NCI-H187 treated with DMSO at 0.1 percent for 48 hours (cell line): ENCODE data around the gene MOB1B.

ENCODE experiments used
- DNase-seq: peaks from one replicate; lab custom pipeline; 2025; lab: John Stamatoyannopoulos, UW

MOB1B gene

DNA sequence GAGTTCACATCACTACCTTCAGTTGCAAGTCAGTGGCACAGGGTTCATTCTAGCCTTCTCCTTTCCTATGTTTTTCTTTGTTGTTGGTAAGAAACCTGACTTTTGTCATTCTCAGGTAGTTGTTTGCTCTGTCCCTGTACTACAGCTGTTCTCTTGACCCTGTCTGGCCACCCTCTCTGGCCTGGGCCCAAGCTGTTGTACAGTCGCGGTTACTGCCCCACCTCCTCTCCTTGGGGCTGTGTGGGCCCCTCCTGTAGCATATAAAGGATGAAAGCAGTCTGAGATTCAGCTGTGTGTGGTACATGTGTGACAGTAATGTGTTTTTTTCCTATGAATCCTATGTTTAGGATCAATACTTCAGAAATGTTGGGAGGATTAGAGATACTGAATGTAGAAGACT is 12.5 kb downstream of the MOB1B start:
- DNase-seq, result no peak

DNA sequence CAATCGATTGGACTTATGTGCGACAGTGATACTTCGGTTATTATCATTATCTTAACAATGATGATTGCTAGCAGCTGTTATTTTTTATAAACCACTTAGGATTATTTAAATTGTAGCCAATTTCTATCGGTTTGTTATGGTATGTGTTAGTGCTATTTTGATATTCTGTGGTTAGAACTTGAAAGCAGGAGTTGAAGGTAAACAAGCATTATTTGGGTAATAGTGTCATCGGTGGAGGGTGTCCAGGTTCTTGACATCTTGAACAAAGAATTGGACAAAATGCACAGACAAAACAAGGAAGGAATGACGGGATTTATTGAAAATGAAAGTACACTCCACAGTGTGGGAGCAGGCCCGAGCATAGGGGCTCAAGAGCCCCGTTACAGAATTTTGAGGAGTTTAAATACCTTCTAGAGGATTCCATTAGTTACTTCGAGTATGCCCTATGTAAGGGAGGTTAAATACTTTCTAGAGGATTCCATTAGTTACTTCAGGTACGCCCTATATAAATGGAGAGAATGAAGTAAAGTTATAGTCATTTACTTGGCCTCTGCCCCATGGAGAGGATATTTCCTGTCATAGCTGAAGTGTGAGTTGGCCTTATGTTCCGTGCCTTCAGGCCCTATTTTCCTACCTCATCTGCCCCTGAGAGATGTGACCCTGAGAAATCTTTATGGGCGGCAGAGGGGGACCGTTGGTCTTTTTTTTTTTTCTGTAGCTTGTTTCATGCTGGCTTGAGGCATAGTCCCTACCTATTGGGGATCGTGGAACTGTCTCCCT is 13.1 kb downstream of the MOB1B start:
- DNase-seq, result no peak

DNA sequence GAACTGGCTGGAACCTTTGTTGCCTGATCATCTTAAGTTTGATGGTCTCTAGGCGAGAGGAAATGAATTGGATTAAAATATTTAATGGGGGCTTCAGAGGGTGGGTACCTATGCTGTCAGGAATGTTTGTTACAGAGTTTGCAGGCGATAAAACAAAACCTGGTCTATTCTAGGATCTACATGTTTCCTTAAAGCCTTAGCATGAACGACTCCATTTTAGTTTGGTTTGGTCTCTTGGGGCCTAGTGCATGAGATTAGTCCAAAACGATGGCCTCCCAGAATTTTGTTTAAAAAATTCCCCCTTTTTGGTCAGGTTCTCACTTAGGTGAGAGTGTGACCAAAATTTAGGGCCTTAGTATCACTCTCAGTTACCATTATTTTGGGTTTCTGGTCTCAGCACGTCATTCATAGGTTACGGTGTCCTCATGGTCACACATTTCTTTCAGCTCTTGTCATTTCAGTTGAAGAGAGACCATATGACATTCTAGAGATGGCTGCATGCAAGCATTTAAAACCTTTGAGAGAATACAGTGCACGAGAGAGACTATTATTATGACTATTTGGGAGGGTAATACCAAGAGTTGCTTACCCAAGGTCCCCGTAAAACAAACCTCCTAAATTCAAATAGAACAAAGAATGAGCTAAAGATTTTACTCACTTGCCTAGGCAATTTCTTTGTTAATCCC is 13.8 kb downstream of the MOB1B start:
- no peak for DNase-seq

DNA sequence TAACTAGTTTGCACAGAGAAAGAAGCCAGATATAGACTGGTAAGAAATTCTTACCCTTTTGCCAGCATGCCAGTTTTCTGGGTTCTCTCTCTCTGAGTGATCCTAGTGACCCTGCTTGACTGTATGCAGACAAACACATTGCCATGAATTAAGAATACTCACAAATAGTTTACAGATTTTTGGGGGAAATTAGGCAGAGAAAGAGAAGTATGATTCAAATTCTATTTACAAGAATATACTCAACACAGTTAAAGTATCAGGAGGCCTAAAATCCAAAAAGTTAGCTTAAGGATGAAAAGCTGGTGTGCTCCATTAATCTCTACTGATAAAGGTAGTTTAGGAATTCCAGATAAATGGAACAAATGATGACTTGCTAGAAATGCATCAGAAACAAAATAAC is 18.4 kb downstream of the MOB1B start:
- DNase-seq, result no peak

DNA sequence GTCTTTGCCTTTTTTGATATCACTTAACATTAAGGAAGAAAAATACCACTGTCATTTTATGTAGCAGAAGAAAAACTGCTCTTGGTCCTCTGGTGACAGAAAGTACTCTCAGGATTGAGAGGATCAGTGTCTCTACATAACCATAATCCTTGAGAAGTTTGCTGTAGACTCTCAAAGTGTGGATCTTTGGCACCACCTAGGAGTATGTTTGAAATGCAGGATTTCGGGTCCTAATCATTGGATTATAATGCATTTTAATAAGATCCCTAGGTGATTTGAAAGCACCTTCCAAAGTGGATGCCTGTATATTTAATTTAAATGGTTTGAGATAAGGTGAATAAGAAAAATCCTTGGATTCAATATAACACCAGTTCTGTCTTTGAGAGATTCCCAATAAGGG is 23.2 kb downstream of the MOB1B start:
- no peak for DNase-seq

DNA sequence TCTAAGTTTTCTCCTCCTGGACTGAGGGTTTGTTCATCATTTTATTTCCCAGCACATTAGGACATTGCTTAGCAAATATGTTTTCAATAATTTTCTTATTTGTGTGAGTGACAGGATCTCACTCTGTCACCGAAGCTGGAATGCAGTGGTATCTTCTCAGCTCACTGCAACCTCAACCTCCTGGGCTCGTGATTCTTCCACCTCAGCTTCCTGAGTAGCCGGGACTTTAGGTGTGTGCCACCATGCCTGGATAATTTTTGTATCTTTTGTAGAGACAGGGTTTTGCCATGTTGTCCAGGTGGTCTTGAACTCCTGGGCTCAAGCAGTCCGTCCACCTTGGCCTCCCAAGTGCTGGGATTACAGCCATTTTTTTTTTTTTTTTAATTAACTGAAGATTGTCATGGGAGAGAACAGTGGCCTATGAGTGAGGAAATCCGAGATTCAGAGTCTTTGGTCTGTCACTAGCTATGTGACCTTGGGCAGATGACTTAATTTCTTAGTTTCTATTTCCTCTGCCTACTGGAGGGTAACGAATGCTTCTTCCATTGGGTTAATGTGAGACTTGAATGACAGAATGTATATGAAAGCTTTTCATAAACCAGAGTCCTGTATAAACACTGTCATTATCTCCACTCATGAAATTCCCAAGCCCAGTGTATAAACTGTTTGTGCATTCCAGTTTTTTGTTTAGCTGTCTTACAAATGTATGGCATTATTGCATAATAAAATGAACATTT is 23.9 kb downstream of the MOB1B start:
- no peak for DNase-seq

DNA sequence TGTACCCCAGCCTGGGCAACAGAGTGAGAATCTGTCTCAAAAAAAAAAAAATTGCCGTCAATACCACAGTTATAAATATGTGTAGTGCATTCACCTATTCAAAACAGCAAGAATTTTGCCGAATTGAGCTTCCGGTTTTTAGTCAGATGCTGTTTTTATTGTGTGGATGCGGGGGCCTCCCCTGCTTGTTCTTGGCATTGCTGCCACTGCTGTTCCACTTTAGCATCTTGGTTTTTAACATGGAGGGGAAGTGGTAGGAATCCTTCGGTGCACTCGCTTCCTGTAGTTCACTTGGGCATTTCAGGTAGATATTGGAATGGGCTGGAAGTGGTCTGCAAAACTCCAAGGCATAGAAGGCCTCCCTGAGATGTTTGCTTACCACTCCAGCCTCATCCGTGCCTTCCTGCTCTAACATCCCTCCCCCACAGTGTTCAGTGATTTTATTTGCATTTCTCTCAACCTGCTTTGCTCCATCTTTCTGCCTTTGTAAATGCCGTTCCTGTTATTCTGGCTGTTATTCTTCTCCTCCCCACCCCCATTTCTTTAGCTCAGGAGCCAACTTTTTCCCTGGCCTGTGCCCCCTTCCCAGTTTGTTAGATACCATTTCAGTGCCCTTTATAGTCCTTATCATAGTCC is 25.5 kb downstream of the MOB1B start:
- no peak for DNase-seq

DNA sequence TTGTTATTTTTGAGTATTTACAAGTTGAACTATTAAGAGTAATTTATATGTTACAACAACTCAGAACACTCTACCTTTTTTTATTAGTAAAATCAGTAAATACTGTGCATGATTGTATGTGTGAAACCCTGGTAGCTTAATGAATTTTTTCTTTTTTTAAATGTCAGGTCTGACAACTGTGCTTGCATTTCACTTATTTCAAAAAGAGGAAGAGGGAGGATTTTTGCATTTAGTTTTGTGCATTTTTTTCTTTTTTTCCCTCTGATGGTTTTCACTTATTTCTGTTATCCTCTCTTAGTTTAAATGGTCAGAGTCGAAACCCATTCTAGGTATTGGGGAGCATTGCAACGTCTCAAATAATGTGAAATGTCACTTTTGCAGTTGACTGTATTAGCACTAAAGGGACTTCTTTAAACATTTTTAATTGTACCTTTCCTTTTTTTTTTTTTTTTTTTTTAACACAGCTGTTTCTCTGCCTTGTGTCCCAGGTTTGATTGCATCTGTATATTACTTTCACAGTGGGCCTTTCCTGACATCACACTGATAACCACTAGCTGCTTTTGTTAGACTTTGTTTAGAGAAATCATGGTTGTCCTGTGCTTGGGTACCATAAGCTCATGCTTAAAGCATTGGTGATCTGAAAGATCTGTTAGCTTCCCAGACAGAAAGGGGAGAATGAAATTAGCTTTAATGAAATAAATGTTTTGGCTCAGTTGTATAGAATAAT is 28.5 kb downstream of the MOB1B start:
- no peak for DNase-seq

DNA sequence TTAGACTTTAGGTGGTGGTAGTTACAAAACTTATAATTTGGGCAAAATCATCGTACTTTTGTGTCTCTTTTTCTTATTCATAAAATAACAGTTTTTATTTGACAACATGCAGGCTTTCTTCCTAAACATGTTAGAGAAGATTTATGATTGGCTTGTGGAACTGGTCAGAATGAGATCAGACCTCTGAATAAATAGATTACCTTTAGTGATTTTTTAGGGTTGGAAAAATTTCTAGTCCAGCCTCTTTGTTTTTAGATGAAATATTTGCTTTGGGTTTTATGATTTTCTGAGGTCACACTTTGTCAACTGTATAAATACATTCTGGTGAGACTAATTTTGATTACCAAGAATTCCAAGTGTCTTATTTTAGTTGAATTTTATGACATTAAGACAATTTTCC is 29.2 kb downstream of the MOB1B start:
- no peak for DNase-seq

DNA sequence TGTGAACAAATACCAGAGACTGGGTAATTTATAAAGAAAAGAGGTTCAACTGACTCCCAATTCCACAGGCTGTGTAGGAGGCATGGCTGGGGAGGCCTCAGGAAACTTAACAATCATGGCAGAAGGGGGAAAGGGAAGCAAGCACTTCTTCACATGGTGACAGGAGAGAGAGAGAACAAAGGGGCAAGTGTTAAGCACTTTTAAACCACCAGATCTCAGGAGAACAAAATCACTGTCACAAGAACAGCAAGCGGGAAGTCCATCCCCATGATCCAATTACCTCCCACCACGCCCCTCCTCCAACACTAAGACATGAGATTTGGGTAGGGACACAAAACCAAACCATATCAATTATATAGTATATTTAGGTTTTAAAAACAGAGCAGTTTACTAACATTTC is 30.8 kb downstream of the MOB1B start:
- DNase-seq, result no peak

DNA sequence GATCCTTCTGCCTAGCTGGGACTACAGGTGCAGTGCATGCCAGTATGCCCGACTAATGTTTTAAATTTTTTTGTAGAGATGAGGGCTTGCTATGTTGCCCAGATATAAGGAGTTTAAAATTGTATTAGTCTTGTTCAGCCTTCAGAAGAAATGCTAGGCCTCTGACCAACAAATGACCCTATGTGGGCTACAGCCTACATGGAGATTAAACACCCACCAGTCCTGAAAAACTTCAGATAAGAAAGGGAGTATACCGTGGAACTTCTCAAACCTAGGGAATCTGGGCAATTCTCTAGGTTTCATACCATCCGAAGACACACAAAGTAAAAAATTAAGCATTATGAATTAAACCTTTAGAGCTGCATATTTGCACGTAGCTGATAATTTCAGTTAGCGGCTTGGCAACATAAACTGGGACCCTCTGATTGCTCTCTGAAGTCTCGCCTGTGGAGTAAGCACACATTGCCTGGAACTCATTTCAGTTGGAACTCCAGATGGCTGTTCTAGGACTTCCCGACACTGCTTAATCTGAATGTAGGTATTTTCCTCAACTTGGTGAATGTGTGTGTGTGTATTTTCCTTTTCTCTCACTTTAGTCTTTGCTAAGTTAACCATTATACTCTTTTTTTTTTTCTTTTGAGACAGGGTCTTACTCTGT is 33.0 kb downstream of the MOB1B start:
- DNase-seq, result no peak

DNA sequence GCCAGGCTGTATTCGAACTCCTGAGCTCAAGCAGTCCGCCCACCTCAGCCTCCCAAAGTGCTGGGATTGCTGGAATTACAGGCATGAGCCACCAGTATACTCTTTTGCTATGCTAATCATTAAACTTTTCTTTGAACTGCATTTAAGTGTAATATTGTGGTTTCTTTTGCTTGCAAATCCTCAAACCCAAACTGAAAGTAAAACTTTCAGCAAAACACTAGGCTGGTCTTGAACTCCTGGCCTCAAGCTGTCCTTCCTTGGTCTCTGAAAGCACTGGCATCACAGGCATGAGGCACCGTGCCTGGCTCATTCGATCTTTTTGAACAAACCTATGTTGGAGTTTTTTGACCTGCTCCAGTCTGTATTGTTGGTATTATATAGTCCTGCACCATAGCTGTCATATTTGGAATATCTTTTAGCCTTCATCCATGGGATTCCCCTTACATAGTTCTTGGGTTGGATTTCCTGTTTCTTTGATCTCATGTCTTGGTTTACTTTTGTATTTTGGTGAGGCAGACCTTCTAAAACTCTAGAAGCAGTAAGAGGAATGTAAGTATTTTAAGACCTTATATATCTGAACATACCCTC is 34.1 kb downstream of the MOB1B start:
- DNase-seq, result no peak

DNA sequence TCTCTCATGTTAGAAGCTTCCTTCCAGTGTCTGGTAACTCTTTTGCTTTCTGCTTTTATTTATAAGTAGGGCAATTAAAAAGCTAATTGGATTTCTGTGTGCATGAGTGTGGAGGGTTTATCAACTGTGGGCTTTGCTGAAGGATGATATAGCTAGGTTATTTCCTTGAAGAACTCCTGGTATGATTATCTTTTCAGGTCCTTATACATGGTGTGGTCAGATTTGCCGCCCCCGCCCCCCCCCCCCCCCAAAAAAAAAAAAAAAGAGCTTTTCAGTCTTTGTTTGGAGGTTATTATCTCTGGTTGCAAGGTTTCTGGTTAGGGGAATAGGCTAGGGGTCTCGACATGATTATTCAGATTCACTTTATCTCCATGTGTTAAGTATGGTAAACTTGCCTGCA is 35.9 kb downstream of the MOB1B start:
- no peak for DNase-seq

DNA sequence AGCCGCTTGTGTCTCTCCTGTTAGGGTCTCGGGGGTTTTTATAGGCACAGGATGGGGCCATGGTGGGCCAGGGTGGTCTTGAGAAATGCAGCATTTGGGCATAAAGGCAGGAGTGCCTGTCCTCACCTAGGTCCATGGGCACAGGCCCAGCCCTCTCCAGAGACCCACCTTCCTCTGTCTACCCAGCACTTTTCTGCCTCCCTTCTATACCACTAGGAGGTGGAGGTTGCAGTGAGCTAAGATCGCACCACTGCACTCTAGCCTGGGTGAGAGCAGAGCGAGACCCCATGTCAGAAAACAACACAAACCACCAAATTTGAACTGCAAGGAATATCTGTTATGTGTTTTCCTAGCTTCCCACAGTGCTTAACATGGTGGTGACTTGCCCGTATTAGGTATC is 38.0 kb downstream of the MOB1B start:
- no peak for DNase-seq

DNA sequence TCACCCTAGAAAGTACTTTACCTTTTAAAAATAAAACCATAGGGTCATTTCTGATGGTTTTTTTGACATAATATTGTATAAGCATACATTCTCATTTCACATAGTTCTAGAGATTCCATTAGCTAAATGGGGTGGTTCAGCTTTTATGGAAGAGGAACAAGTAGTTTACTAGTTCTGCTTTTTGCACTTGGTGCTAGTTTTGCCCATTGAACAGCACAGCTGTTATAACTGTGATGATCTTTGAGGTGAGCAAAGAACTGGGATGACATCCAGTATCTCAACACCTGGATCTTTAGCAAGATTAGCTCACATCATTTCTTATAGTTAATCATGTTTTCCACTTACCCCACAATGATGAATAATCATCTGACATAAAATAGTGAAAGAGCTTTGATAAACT is 40.9 kb downstream of the MOB1B start:
- DNase-seq, result no peak

DNA sequence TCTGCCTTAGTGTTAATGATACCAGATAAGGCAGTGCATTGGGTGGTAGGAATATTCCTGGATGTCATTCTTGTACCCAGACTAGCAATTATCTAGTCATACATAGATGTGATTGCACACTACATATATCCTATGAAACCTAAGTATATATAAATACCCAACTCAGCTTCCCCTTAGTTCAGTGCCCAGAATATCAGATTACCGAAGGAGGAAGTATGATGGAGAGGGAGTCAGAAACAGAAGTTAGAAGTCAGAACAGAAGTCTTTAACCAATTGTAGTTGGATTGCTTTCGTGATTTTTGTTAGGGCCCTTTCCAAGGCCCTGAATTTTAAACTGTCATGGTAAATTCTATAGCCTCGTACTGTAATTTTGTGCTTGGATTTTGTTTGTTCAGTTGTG is 42.9 kb downstream of the MOB1B start:
- no peak for DNase-seq

DNA sequence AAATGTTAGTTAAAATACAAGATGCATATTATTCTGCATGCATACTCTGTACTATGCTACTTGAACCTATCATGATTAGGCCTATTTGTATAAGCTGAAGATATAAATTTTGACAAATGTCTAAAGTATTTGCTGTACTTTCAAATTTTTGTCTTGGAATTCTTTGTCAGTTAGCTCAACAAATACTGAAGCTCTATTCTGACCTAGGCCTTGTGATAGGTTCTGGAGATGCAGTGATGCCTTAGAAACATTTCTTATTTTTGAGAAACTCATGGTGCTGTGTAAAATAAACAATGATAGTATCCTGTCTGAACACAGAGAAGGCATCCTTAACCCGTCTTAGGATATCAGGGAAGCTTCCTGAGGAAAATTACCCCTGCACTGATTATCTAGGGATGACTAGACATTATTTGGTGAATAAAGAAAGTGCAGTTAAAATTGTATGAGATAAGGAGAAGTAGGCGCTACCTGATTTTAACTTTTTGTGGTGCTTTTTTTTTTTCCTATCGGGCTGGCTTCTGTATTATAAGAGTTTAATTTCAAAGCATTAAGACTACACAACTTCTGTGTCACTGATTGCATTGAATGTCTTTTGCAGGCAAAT is 43.4 kb downstream of the MOB1B start:
- DNase-seq, result no peak

DNA sequence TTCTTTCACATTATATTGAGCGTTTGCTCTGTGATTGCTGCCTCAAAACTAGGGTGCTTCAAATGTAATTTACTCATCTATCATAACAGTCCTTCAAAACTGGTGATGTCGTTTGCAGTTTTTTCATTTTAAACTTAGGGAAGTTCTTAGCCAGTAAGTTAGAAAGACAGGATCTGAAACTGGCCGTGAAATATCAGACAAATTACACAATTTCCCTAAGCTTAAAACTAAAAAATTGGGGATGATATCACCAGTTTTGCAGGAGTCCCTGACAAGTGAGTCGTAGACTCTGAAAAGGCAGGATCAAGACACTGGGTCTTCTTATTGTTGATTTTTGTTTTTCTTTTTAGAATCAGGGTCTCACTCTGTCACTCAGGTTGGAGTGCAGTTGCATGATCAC is 44.8 kb downstream of the MOB1B start:
- no peak for DNase-seq

DNA sequence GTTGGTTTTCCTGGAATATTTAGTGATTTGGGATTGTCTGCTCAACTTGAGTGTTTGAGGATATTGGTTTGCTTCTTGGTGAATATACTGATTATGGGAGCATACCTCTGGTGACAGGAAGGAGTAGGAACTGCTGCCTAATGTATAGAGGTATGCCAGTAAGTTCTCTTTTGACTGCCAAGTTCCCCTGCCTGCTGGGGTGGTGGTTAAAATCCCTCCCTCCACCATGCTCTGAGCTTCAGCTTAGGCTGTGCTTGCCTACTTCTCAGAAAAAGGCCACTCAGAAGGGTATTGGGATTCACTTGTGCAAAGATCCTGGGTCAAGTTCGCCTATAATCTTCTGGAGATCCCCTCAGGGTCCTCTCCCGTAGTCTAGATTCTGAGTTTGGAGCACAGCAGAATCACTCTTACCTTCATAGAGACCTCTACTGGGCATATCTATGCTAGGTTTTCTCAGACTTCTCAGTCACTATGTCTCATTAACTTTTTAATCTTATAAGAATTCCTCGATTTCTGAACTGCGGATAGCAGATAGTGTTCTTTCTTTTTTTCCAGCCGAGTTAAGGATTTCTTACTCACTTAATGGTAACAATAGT is 46.6 kb downstream of the MOB1B start:
- DNase-seq, result no peak

DNA sequence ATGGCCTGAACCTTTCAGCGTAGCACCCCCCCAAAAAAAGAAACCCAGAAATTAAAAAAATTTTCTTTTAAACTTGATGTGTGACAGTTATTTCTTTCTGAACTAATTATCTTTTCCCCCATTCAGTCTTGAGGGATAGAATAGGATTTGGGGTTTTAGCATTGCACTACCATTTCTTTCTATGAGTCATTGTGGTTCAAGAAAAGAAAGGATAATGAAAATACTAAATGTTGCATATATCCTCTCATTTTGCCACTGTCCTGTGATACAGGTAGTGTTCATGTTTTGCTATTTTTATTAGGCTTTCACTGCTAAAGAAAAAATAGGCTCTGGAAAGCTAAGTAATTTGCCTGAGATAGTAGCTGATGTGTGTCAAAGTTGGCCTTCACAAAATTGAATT is 51.9 kb downstream of the MOB1B start:
- DNase-seq, result no peak
